Activated CD8-positive, alpha-beta memory T cell treated with anti-CD3 and anti-CD28 coated beads for 36 hours (primary cell): ENCODE results near the gene PCDHB5. TPM values are rescaled to one million over a fixed set of nuclear protein-coding genes. Genes with fewer than 3 reads are reported as not detected.
"Not testable (repeated sequence)": the region's sequence is repeated elsewhere in the genome, so short reads cannot be mapped to it uniquely, and the experiment has no call there.

Experiments
- CTCF ChIA-PET: fragments of 350-600 bp; sonication (Branson Sonifier 250); formaldehyde crosslinking; loops from one replicate; lab custom pipeline; 2021; ENCODE audit warnings: antibody characterized with exemption; lab: Charles Lee
- POLR2A ChIA-PET: fragments of 350-600 bp; sonication (Branson Sonifier 250); formaldehyde crosslinking; loops from one replicate; lab custom pipeline; 2021; ENCODE audit warnings: antibody characterized with exemption; lab: Charles Lee
- total RNA-seq, 2 experiments: library from RNA; stranded (reverse); gene quantifications; one replicate each; pipeline ENCODE4 v1.2.3, GENCODE V29; 2021

Gene PCDHB5
- total RNA-seq, 2 experiments from 2014 or later = not detected

DNA sequence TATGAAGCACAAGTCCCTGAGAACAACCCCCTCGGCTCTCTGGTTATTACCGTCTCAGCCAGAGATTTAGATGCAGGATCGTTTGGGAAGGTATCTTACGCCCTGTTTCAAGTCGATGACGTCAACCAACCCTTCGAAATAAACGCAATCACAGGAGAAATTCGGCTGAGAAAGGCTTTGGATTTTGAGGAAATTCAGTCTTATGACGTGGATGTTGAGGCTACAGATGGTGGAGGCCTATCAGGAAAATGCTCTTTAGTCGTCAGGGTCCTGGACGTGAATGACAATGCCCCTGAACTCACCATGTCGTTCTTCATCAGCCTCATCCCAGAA is 16.0 kb downstream of the PCDHB5 start:
- ChIA-PET CTCF (no interaction called here), POLR2A (no interaction called here)

DNA sequence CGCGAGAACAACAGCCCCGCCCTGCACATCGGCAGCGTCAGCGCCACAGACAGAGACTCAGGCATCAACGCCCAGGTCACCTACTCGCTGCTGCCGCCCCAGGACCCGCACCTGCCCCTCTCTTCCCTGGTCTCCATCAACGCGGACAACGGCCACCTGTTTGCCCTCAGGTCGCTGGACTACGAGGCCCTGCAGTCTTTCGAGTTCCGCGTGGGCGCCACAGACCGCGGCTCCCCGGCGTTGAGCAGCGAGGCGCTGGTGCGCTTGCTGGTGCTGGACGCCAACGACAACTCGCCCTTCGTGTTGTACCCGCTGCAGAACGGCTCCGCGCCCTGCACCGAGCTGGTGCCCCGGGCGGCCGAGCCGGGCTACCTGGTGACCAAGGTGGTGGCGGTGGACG is 16.6 kb downstream of the PCDHB5 start:
- POLR2A ChIA-PET, CTCF ChIA-PET: not testable (repeated sequence)

DNA sequence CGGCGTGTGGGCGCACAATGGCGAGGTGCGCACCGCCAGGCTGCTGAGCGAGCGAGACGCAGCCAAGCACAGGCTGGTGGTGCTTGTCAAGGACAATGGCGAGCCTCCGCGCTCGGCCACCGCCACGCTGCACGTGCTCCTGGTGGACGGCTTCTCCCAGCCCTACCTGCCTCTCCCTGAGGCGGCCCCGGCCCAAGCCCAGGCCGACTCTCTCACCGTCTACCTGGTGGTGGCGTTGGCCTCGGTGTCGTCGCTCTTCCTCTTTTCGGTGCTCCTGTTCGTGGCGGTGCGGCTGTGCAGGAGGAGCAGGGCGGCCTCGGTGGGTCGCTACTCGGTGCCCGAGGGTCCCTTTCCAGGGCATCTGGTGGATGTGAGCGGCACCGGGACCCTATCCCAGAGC is 17.1 kb downstream of the PCDHB5 start:
- POLR2A ChIA-PET, CTCF ChIA-PET: not testable (repeated sequence)

DNA sequence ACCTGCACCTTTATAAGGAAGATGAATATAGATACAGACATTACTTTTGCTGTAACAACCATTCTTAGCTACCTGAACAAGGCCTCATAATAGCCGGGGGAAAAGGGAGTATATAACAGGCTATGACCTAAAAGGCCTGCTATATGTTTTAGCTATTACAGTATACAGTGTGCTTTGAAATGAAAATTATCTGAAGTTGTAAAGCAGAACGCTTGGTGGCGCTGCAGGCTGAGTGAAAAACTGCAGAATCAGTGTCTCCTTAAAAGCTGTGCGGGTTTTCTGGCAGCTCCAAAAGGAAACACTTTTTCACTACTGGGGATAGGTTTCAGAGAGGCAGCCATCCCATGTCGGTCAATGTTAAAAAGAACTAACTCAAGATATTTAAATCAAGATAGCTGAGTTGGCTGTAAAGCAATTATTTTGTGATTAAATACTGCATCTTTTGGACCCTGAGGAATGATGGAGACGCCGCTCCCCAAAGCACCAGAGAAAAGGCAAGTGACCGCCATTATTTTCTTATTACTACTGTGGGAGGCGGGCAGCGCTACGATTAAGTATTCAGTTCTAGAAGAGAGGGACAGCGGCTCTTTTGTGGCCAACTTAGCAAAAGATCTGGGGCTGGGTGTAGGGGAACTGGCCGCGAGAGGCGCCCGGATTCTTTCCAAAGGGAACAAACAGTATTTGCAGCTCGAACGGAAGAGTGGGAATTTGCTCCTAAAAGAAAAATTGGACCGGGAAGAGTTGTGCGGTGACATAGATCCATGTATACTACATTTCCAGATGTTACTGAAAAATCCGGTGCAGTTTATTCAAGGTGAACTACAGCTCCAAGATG is 20.8 kb downstream of the PCDHB5 start:
- ChIA-PET CTCF (no interaction called here), POLR2A (no interaction called here)

DNA sequence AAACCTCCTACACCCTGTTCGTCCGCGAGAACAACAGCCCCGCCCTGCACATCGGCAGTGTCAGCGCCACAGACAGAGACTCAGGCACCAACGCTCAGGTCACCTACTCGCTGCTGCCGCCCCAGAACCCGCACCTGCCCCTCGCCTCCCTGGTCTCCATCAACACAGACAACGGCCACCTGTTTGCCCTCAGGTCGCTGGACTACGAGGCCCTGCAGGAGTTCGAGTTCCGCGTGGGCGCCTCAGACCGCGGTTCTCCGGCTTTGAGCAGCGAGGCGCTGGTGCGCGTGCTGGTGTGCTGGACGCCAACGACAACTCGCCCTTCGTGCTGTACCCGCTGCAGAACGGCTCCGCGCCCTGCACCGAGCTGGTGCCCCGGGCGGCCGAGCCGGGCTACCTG is 22.4 kb downstream of the PCDHB5 start:
- CTCF ChIA-PET, POLR2A ChIA-PET: not testable (repeated sequence)

DNA sequence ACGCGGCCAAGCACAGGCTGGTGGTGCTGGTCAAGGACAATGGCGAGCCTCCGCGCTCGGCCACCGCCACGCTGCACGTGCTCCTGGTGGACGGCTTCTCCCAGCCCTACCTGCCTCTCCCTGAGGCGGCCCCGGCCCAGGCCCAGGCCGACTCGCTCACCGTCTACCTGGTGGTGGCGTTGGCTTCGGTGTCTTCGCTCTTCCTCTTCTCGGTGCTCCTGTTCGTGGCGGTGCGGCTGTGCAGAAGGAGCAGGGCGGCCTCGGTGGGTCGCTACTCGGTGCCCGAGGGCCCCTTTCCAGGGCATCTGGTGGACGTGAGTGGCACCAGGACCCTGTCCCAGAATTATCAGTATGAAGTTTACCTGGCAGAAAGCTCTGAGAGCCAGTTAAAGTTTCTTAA is 22.9 kb downstream of the PCDHB5 start:
- CTCF ChIA-PET, POLR2A ChIA-PET: not testable (repeated sequence)

DNA sequence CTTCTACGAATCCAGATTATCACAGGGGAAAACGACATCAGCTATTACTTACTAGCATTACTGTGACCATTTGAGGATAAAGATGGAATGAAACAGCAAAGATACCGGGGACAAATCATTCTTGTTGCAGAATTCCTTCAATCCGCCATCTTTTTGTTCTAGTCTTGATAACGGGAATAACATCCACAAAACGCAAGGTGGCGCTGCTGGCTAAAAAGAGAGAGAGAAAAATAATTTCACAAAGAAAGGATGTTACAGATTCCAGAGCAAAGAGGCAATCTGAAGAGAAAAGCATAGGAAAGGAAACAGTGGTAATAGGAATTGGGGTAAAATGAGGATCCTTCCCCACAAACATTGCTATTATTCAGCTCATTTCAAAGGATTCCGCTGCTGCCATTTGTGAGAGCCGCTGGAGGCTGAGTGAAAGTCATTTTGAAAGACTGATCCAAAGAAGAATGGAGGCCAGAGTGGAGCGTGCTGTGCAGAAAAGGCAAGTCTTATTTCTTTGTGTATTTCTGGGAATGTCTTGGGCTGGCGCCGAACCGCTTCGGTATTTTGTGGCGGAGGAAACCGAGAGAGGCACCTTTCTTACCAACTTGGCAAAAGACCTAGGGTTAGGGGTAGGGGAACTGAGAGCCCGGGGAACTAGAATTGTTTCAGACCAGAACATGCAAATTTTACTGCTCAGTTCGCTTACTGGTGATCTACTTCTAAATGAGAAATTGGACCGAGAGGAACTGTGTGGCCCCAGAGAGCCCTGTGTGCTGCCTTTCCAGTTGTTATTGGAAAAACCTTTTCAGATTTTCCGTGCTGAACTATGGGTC is 37.6 kb downstream of the PCDHB5 start, which contains the start of gene PCDHB7:
PCDHB7 (plus strand) TSS at position 264 of the 824 bp plus-strand sequence; CDS start at position 456, 192 bp downstream.
- CTCF ChIA-PET = no interaction called here
- POLR2A ChIA-PET = no interaction called here

DNA sequence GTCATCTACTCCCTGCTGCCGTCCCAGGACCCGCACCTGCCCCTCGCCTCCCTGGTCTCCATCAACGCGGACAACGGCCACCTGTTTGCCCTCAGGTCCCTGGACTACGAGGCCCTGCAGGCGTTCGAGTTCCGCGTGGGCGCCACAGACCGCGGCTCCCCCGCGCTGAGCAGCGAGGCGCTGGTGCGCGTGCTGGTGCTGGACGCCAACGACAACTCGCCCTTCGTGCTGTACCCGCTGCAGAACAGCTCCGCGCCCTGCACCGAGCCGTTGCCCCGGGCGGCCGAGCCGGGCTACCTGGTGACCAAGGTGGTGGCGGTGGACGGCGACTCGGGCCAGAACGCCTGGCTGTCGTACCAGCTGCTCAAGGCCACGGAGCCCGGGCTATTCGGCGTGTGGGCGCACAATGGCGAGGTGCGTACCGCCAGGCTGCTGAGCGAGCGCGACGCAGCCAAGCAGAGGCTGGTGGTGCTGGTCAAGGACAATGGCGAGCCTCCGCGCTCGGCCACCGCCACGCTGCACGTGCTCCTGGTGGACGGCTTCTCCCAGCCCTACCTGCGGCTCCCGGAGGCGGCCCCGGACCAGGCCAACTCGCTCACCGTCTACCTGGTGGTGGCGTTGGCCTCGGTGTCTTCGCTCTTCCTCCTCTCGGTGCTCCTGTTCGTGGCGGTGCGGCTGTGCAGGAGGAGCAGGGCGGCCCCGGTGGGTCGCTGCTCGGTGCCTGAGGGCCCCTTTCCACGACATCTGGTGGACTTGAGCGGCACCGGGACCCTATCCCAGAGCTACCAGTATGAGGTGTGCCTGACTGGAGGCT is 39.5 kb downstream of the PCDHB5 start:
- POLR2A ChIA-PET, CTCF ChIA-PET: not testable (repeated sequence)

DNA sequence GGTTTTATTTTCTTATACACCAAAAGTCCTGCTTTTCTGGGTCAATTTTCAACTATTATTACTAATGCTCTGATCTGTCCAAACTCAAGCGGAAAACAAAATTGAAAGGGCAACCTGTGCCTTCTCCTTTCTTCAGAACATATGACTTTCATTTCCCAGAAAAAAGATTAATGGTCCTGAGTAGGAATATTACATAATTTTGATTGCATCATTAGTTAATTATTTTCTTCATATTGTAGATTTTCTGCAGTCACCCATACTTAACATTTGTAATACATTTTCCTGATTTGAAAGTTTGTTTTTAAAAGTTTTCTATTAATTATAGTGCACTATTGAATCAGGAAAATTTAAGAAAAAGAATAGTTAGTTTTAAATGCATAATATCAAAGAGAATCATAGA is 40.9 kb downstream of the PCDHB5 start:
- ChIA-PET CTCF (no interaction called here), POLR2A (no interaction called here)

DNA sequence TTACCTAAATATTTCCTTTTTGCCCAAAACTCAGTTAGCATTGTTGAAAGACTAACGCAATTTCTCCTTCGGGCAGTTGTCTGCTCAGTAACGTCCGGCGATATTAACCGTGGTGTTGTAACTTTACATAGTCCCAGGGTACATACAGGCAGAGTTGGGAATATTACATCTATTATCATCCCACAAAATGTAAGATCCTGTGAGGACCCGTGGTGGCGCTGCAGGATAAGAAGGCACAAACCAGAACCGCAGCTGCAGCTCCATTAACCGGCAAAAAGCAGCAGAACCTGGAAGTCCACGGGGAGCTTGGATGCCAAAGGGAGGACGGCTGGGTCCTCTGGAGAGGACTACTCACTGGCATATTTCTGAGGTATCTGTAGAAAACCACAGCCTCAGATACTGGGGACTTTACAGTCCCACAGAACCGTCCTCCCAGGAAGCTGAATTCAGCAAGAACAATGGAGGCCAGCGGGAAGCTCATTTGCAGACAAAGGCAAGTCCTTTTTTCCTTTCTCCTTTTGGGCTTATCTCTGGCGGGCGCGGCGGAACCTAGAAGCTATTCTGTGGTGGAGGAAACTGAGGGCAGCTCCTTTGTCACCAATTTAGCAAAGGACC is 42.7 kb downstream of the PCDHB5 start, which contains the start of gene PCDHB8:
PCDHB8 (plus strand) TSS at position 214 of the 615 bp plus-strand sequence; CDS start at position 459, 245 bp downstream.
- CTCF ChIA-PET, POLR2A ChIA-PET: not testable (repeated sequence)

DNA sequence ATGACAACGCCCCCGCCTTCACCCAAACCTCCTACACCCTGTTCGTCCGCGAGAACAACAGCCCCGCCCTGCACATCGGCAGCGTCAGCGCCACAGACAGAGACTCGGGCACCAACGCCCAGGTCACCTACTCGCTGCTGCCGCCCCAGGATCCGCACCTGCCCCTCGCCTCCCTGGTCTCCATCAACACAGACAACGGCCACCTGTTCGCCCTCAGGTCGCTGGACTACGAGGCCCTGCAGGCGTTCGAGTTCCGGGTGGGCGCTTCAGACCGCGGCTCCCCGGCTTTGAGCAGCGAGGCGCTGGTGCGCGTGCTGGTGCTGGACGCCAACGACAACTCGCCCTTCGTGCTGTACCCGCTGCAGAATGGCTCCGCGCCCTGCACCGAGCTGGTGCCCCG is 44.4 kb downstream of the PCDHB5 start:
- POLR2A ChIA-PET, CTCF ChIA-PET: not testable (repeated sequence)

DNA sequence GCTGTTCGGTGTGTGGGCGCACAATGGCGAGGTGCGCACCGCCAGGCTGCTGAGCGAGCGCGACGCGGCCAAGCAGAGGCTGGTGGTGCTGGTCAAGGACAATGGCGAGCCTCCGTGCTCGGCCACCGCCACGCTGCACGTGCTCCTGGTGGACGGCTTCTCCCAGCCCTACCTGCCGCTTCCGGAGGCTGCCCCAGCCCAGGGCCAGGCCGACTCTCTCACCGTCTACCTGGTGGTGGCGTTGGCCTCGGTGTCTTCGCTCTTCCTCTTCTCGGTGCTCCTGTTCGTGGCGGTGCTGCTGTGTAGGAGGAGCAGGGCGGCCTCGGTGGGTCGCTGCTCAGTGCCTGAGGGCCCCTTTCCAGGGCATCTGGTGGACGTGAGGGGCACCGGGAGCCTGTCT is 44.9 kb downstream of the PCDHB5 start:
- POLR2A ChIA-PET, CTCF ChIA-PET: not testable (repeated sequence)

DNA sequence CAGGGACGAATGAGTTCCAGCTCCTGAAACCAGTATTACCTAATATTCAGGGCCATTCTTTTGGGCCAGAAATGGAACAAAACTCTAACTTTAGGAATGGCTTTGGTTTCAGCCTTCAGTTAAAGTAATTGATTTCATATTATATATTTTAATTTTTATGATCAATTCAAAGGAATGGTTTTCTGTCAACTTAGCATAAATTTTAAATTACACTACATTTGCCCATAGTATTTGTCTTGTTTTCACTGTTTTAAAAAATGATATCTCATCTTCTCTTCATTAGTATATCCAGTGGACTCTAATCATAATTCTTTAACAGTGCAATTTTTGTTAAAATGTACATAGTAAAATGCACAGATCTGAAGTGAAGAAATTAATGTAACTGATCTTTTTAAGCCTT is 45.3 kb downstream of the PCDHB5 start:
- POLR2A ChIA-PET = no interaction called here
- CTCF ChIA-PET = no interaction called here

DNA sequence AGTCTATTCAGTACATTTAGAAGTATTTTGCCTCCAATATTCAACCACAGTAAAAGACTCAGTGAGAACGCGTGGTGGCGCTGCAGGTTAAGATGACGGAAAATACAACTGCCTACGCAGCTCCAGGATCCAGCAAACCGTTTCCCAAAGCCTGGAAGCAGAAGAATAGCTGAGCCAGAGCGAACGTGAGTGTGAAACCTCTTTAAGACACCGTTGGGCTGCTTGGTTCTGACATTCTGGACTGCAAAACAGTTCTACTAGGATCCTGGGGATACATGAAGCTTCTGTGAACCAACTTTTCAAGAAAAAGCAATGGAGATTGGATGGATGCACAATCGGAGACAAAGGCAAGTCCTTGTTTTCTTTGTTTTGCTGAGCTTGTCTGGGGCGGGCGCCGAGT is 47.2 kb downstream of the PCDHB5 start, which contains the start of gene PCDHB16:
PCDHB16 (plus strand) TSS at position 140 of the 400 bp plus-strand sequence; CDS start at position 313, 173 bp downstream.
- CTCF ChIA-PET = no interaction called here
- POLR2A ChIA-PET = no interaction called here

DNA sequence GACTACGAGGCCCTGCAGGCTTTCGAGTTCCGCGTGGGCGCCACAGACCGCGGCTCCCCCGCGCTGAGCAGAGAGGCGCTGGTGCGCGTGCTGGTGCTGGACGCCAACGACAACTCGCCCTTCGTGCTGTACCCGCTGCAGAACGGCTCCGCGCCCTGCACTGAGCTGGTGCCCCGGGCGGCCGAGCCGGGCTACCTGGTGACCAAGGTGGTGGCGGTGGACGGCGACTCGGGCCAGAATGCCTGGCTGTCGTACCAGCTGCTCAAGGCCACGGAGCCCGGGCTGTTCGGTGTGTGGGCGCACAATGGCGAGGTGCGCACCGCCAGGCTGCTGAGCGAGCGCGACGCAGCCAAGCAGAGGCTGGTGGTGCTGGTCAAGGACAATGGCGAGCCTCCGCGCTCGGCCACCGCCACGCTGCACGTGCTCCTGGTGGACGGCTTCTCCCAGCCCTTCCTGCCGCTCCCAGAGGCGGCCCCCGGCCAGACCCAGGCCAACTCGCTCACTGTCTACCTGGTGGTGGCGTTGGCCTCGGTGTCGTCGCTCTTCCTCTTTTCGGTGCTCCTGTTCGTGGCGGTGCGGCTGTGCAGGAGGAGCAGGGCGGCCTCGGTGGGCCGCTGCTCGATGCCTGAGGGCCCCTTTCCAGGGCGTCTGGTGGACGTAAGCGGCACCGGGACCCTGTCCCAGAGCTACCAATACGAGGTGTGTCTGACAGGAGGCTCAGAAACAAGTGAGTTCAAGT is 49.3 kb downstream of the PCDHB5 start:
- POLR2A ChIA-PET, CTCF ChIA-PET: not testable (repeated sequence)

DNA sequence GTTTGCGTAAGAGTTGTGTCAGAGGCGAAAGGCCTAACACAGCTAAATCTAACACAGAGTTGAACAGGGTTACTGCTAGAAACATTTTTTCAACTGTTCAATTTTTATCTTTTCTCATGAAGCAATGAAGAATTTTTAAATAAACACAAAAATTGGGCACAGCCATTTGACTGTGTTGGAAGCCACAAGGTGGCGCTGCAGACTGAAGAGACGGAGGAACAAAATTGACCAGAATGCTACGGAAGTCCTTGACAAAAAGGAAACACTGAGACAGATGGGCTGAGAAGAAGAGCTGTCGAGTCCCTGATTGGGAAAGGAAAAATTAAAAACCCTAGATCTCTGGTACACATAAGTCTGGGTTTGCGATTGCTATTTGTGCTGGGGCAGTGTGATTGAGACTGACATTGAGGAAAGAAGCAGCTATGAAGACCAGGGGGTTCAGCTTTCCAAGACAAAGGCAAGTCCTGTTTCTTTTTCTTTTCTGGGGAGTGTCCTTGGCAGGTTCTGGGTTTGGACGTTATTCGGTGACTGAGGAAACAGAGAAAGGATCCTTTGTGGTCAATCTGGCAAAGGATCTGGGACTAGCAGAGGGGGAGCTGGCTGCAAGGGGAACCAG is 52.0 kb downstream of the PCDHB5 start, which contains the start of gene PCDHB9:
PCDHB9 (plus strand) TSS at position 265 of the 616 bp plus-strand sequence; CDS start at position 423, 158 bp downstream.
- ChIA-PET CTCF (interaction anchor here (0.8 kb wide), 1 partner anchor 134 kb away, joined by 3 read pairs; the partner anchor contains the start of gene TAF7), POLR2A (no interaction called here)
